HepG2 (cell line): Measurements from ENCODE around the gene VSX1. TPM values are rescaled to one million over a fixed set of nuclear protein-coding genes. Genes with fewer than 3 reads are reported as not detected.

Experiments used
- CCDC6 ChIP-seq: sonication (generic); formaldehyde crosslinking; IDR thresholded peaks from 2 replicates; pipeline ENCODE4 v1.8.1; 2022; ENCODE audit warnings: mild to moderate bottlenecking, missing genetic modification reagents, moderate library complexity
- CEBPG ChIP-seq: IDR thresholded peaks from 2 replicates; pipeline ENCODE4 v1.6.1; 2016
- FOXA3 ChIP-seq: IDR thresholded peaks from 2 replicates; pipeline ENCODE4 v1.6.1; 2016; ENCODE audit warnings: missing genetic modification reagents, missing compliant biosample characterization
- HDAC1 ChIP-seq: sonication (generic); formaldehyde crosslinking; IDR thresholded peaks from 2 replicates; pipeline ENCODE4 v1.5.1; 2020; ENCODE audit warnings: mild to moderate bottlenecking, missing genetic modification reagents
- HDAC2 ChIP-seq: sonication (generic); formaldehyde crosslinking; IDR thresholded peaks from 2 replicates; pipeline ENCODE4 v1.4.0; 2020; ENCODE audit warnings: missing genetic modification reagents
- KDM5A ChIP-seq: fragments of 200-600 bp; sonication (generic); IDR thresholded peaks from 2 replicates; pipeline ENCODE4 v1.7.0; 2018; ENCODE audit warnings: antibody characterized with exemption, mild to moderate bottlenecking, low read length, borderline replicate concordance
- MZF1 ChIP-seq: sonication (generic); formaldehyde crosslinking; IDR thresholded peaks from 2 replicates; pipeline ENCODE4 v1.8.1; 2023; ENCODE audit warnings: mild to moderate bottlenecking, missing genetic modification reagents, borderline replicate concordance
- POLR2G ChIP-seq: fragments of 200-400 bp; formaldehyde crosslinking; IDR thresholded peaks from 2 replicates; pipeline ENCODE4 v1.6.1; 2018; ENCODE audit warnings: mild to moderate bottlenecking, low read depth, low read length, moderate library complexity
- SMARCC2 ChIP-seq: fragments of 450-650 bp; IDR thresholded peaks from 2 replicates; pipeline ENCODE4 v1.6.1; 2017; ENCODE audit warnings: antibody characterized with exemption, mild to moderate bottlenecking
- SP2 ChIP-seq: sonication (generic); formaldehyde crosslinking; IDR thresholded peaks from 2 replicates; pipeline ENCODE4 v1.5.1; 2020; ENCODE audit warnings: mild to moderate bottlenecking, missing genetic modification reagents
- ZNF180 ChIP-seq: sonication (generic); formaldehyde crosslinking; IDR thresholded peaks from 2 replicates; pipeline ENCODE4 v1.4.0; 2020; ENCODE audit warnings: low read depth, missing genetic modification reagents, borderline replicate concordance
- ZNF263 ChIP-seq: sonication (generic); formaldehyde crosslinking; IDR thresholded peaks from 2 replicates; pipeline ENCODE4 v1.4.0; 2020; ENCODE audit warnings: missing genetic modification reagents
- ZNF446 ChIP-seq: sonication (generic); formaldehyde crosslinking; IDR thresholded peaks from 2 replicates; pipeline ENCODE4 v1.5.0; 2020; ENCODE audit warnings: mild to moderate bottlenecking, missing genetic modification reagents
- ZNF577 ChIP-seq: sonication (generic); formaldehyde crosslinking; IDR thresholded peaks from 2 replicates; pipeline ENCODE4 v1.4.0; 2020; ENCODE audit warnings: mild to moderate bottlenecking, low read depth, missing genetic modification reagents, borderline replicate concordance
- ZNF589 ChIP-seq: sonication (generic); formaldehyde crosslinking; conservative IDR thresholded peaks from 2 replicates; pipeline ENCODE4 v1.8.0; 2022; ENCODE audit warnings: mild to moderate bottlenecking, moderate library complexity, missing genetic modification reagents
- ZNF670 ChIP-seq: sonication (generic); formaldehyde crosslinking; IDR thresholded peaks from 2 replicates; pipeline ENCODE4 v1.8.0; 2022; ENCODE audit warnings: mild to moderate bottlenecking, missing genetic modification reagents, borderline replicate concordance
- ZNF788 ChIP-seq: sonication (generic); formaldehyde crosslinking; IDR thresholded peaks from 2 replicates; pipeline ENCODE4 v1.5.0; 2020; ENCODE audit warnings: mild to moderate bottlenecking, missing genetic modification reagents, borderline replicate concordance
- polyA plus RNA-seq, 8 experiments: library from polyadenylated mRNA; depleted of rRNA in 3 of 8; stranded (reverse) in 7 of 8; unstranded in 1 of 8; fragments of >200 nt; fragmentation: Illumina TruSeq in 4 of 8; extraction: Trizol in 4 of 8; gene quantifications; 2 replicates each; pipeline versions ENCODE4 v1.2.1 to v1.2.3, GENCODE V29; 2011 to 2016; ENCODE audit warnings: low read depth in 4 of 8, missing spikeins in 1 of 8, mixed read lengths in 1 of 8; ENCODE audit not compliant: insufficient read depth in 1 of 8
- total RNA-seq, 5 experiments: library from RNA; depleted of rRNA; stranded (reverse); fragments of >200 nt; fragmentation: Illumina TruSeq; extraction: Trizol; gene quantifications; 2 replicates each; pipeline ENCODE4 v1.2.3, GENCODE V29; 2016; ENCODE audit warnings: low read depth in 1 of 5
- TF ChIP-seq, protein P1 (sequence below): sonication (generic); formaldehyde crosslinking; IDR thresholded peaks from 2 replicates; pipeline ENCODE4 v1.5.0; 2020; ENCODE audit warnings: mild to moderate bottlenecking, missing genetic modification reagents, moderate library complexity
- TF ChIP-seq, protein P2 (sequence below): sonication (generic); formaldehyde crosslinking; IDR thresholded peaks from 2 replicates; pipeline ENCODE4 v1.8.0; 2022; ENCODE audit warnings: missing genetic modification reagents, mild to moderate bottlenecking, inconsistent platforms, borderline replicate concordance
- TF ChIP-seq, protein P3 (sequence below): sonication (generic); formaldehyde crosslinking; IDR thresholded peaks from 2 replicates; pipeline ENCODE4 v1.5.0; 2020; ENCODE audit warnings: missing genetic modification reagents
- TF ChIP-seq, protein P4 (sequence below): sonication (generic); formaldehyde crosslinking; IDR thresholded peaks from 2 replicates; pipeline ENCODE4 v1.4.0; 2020; ENCODE audit warnings: mild to moderate bottlenecking, missing genetic modification reagents
- TF ChIP-seq, protein P5 (sequence below): IDR thresholded peaks from 2 replicates; pipeline ENCODE4 v1.6.1; 2018; ENCODE audit warnings: missing genetic modification reagents, mild to moderate bottlenecking, missing compliant biosample characterization
- TF ChIP-seq, protein P6 (sequence below): sonication (generic); formaldehyde crosslinking; IDR thresholded peaks from 2 replicates; pipeline ENCODE4 v1.5.0; 2020; ENCODE audit warnings: missing genetic modification reagents
- TF ChIP-seq, protein P7 (sequence below): sonication (generic); formaldehyde crosslinking; IDR thresholded peaks from 2 replicates; pipeline ENCODE4 v1.8.0; 2022; ENCODE audit warnings: missing genetic modification reagents, mild to moderate bottlenecking, borderline replicate concordance

VSX1 gene
- total and polyA plus RNA-seq, 2 of the 13 experiments (the other 11 are each of a cell fraction or from before 2014, with no cell fraction given): 0.04 TPM; not detected in 1

DNA sequence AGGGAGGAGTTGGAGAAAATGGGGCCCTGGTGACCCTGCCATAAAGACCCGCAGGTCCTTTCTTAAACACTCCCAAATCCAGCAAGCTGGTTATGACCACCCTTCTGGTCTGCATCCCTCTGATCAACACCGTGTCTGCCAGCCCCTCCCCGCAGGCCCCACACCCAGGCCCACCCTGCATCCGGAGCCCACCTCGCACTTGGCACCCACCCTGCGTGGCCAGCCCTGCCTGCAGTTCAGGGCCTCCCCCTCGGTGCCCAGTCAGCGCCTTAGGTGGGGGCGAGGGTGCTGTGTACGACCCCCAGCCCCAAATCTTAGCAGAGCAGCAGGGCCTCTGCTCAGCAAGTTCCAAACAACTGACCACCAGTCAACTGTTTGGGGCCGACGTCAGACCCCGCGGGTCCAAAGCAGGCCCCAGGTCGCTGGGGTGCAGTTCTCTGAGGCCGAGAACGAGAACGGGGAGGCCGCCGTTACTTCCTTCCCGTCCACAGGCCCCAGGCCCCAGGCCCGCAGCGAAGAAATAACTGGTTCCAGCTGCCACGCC lies 25.2 kb downstream of the VSX1 start (continued):
- TF ChIP-seq, protein P1, sequence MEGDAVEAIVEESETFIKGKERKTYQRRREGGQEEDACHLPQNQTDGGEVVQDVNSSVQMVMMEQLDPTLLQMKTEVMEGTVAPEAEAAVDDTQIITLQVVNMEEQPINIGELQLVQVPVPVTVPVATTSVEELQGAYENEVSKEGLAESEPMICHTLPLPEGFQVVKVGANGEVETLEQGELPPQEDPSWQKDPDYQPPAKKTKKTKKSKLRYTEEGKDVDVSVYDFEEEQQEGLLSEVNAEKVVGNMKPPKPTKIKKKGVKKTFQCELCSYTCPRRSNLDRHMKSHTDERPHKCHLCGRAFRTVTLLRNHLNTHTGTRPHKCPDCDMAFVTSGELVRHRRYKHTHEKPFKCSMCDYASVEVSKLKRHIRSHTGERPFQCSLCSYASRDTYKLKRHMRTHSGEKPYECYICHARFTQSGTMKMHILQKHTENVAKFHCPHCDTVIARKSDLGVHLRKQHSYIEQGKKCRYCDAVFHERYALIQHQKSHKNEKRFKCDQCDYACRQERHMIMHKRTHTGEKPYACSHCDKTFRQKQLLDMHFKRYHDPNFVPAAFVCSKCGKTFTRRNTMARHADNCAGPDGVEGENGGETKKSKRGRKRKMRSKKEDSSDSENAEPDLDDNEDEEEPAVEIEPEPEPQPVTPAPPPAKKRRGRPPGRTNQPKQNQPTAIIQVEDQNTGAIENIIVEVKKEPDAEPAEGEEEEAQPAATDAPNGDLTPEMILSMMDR (CRISPR knock-in tag): no peak; the same call in 1 of the 2 replicates
- TF ChIP-seq ZNF788 (CRISPR knock-in tag) (no peak), ZNF180 (CRISPR knock-in tag) (no peak), CEBPG (CRISPR knock-in tag) (no peak), SP2 (no peak), KDM5A (no peak), HDAC1 (CRISPR knock-in tag) (no peak; the same call in 1 of the 2 replicates), POLR2G (no peak), ZNF577 (no peak), MZF1 (CRISPR knock-in tag) (no peak), ZNF670 (CRISPR knock-in tag) (peak; percentile 44; the same call in 1 of the 2 replicates), ZNF263 (CRISPR knock-in tag) (no peak), SMARCC2 (no peak), HDAC2 (CRISPR knock-in tag) (no peak; the same call in 1 of the 2 replicates), FOXA3 (CRISPR knock-in tag) (no peak), ZNF589 (CRISPR knock-in tag) (no peak), CCDC6 (CRISPR knock-in tag) (no peak), ZNF446 (no peak)
- TF ChIP-seq, protein P2, sequence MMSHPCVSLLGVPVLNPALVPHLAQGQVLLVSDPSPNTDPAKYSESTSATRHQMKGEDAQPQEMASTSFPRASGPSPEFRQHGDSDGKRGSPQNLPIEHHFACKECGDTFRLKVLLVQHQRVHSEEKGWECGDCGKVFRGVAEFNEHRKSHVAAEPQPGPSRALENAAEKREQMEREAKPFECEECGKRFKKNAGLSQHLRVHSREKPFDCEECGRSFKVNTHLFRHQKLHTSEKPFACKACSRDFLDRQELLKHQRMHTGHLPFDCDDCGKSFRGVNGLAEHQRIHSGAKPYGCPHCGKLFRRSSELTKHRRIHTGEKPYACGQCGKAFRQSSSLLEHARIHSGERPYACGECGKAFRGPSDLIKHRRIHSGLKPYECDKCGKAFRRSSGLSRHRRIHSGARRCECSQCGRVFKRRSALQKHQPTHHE (CRISPR knock-in tag): no peak
- TF ChIP-seq, protein P3, sequence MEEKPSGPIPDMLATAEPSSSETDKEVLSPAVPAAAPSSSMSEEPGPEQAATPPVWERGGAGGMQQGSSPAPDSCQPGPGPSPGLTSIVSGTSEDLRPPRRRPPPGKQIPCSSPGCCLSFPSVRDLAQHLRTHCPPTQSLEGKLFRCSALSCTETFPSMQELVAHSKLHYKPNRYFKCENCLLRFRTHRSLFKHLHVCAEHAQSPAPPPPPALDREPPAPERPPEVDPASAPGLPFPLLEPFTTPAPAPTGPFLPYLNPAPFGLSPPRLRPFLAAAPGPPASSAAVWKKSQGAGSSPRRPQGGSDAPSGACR (CRISPR knock-in tag): no peak
- TF ChIP-seq, protein P4, sequence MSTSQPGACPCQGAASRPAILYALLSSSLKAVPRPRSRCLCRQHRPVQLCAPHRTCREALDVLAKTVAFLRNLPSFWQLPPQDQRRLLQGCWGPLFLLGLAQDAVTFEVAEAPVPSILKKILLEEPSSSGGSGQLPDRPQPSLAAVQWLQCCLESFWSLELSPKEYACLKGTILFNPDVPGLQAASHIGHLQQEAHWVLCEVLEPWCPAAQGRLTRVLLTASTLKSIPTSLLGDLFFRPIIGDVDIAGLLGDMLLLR (CRISPR knock-in tag): 0 out of 2 replicates have a peak, but pooled peaks have one; percentile 12
- TF ChIP-seq, protein P5, sequence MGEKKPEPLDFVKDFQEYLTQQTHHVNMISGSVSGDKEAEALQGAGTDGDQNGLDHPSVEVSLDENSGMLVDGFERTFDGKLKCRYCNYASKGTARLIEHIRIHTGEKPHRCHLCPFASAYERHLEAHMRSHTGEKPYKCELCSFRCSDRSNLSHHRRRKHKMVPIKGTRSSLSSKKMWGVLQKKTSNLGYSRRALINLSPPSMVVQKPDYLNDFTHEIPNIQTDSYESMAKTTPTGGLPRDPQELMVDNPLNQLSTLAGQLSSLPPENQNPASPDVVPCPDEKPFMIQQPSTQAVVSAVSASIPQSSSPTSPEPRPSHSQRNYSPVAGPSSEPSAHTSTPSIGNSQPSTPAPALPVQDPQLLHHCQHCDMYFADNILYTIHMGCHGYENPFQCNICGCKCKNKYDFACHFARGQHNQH (CRISPR knock-in tag): no peak
- TF ChIP-seq, protein P6, sequence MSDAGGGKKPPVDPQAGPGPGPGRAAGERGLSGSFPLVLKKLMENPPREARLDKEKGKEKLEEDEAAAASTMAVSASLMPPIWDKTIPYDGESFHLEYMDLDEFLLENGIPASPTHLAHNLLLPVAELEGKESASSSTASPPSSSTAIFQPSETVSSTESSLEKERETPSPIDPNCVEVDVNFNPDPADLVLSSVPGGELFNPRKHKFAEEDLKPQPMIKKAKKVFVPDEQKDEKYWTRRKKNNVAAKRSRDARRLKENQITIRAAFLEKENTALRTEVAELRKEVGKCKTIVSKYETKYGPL (CRISPR knock-in tag): no peak
- TF ChIP-seq, protein P7, sequence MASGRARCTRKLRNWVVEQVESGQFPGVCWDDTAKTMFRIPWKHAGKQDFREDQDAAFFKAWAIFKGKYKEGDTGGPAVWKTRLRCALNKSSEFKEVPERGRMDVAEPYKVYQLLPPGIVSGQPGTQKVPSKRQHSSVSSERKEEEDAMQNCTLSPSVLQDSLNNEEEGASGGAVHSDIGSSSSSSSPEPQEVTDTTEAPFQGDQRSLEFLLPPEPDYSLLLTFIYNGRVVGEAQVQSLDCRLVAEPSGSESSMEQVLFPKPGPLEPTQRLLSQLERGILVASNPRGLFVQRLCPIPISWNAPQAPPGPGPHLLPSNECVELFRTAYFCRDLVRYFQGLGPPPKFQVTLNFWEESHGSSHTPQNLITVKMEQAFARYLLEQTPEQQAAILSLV (CRISPR knock-in tag): no peak; the same call in 1 of the 2 replicates
